ENCODE data around the gene PBRM1.

DNA sequence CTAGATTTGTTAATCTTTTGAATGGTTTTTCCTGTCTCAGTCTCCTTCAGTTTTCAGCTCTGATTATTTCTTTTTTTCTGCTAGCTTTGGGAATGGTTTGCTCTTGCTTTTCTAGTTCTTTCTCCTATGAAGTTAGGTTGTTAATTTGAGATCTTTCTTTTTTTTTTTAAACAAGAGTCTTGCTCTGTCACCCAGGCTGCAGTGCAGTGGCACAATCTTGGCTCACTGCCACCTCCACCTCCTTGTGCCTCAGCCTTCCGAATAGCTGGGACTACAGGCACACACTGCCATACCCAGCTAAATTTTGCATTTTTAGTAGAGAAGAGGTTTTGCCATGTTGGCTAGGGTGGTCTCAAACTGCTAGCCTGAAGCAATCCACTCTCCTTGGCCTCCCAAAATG lies 92.6 kb downstream of the PBRM1 start:
- TF ChIP-seq, protein P1, sequence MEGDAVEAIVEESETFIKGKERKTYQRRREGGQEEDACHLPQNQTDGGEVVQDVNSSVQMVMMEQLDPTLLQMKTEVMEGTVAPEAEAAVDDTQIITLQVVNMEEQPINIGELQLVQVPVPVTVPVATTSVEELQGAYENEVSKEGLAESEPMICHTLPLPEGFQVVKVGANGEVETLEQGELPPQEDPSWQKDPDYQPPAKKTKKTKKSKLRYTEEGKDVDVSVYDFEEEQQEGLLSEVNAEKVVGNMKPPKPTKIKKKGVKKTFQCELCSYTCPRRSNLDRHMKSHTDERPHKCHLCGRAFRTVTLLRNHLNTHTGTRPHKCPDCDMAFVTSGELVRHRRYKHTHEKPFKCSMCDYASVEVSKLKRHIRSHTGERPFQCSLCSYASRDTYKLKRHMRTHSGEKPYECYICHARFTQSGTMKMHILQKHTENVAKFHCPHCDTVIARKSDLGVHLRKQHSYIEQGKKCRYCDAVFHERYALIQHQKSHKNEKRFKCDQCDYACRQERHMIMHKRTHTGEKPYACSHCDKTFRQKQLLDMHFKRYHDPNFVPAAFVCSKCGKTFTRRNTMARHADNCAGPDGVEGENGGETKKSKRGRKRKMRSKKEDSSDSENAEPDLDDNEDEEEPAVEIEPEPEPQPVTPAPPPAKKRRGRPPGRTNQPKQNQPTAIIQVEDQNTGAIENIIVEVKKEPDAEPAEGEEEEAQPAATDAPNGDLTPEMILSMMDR (IDR thresholded peaks at IDR 0.05) = no peak
- TF ChIP-seq EZH2phosphoT487 (IDR thresholded peaks at IDR 0.05) = no peak

Data from neural progenitor cell (in vitro differentiated cells).